H9 (cell line): Measurements from ENCODE around the gene SLC1A7. TPM values are rescaled to one million over a fixed set of nuclear protein-coding genes. Genes with fewer than 3 reads are reported as not detected.

ENCODE experiments used
- DNase-seq: peaks from one replicate; pipeline ENCODE4 v3.0.0-alpha.2; 2017
- H2AFZ ChIP-seq: one replicate; pipeline ENCODE4 v1.6.1; 2013; ENCODE audit warnings: mild to moderate bottlenecking, low read length, control low read depth, moderate library complexity
- H2AK5ac ChIP-seq: 2 replicates; pipeline ENCODE4 v1.6.1; 2013; ENCODE audit warnings: low read length, control low read depth, mixed read lengths; ENCODE audit not compliant: insufficient read length
- H2BK120ac ChIP-seq: one replicate; pipeline ENCODE4 v1.6.1; 2013; ENCODE audit warnings: low read depth, mild to moderate bottlenecking, low read length, control low read depth, inconsistent platforms; ENCODE audit not compliant: poor library complexity, severe bottlenecking
- H2BK12ac ChIP-seq: 2 replicates; pipeline ENCODE4 v1.6.1; 2013; ENCODE audit warnings: low read length, control low read depth, mixed read lengths, low read depth; ENCODE audit not compliant: insufficient read length
- H2BK15ac ChIP-seq: 2 replicates; pipeline ENCODE4 v1.6.1; 2013; ENCODE audit warnings: low read depth, low read length, control low read depth
- H2BK20ac ChIP-seq: one replicate; pipeline ENCODE4 v1.6.1; 2013; ENCODE audit warnings: low read depth, mild to moderate bottlenecking, low read length, control low read depth, inconsistent platforms; ENCODE audit not compliant: poor library complexity, severe bottlenecking
- H2BK5ac ChIP-seq: 2 replicates; pipeline ENCODE4 v1.6.1; 2013; ENCODE audit warnings: low read length, control low read depth, mixed read lengths; ENCODE audit not compliant: insufficient read length
- H3K14ac ChIP-seq: 2 replicates; pipeline ENCODE4 v1.6.1; 2013; ENCODE audit warnings: low read length, control low read depth; ENCODE audit not compliant: insufficient read depth
- H3K18ac ChIP-seq: 2 replicates; pipeline ENCODE4 v1.6.1; 2013; ENCODE audit warnings: low read depth, mild to moderate bottlenecking, mixed read lengths, low read length, control low read depth; ENCODE audit not compliant: insufficient read length
- H3K23ac ChIP-seq: 2 replicates; pipeline ENCODE4 v1.6.1; 2013; ENCODE audit warnings: low read length, control low read depth, mixed read lengths, low read depth; ENCODE audit not compliant: insufficient read length
- H3K23me2 ChIP-seq: 2 replicates; pipeline ENCODE4 v1.6.1; 2013; ENCODE audit warnings: low read depth, mild to moderate bottlenecking, mixed read lengths, low read length, control low read depth; ENCODE audit not compliant: insufficient read length, poor library complexity, severe bottlenecking
- H3K27ac ChIP-seq: 2 replicates; pipeline ENCODE4 v1.5.1; 2013; ENCODE audit warnings: low read length, control low read depth, mixed read lengths, low read depth; ENCODE audit not compliant: insufficient read length
- H3K27me3 ChIP-seq: 2 replicates; pipeline ENCODE4 v1.6.1; 2013; ENCODE audit warnings: low read length, control low read depth, inconsistent platforms; ENCODE audit not compliant: insufficient read depth
- H3K4ac ChIP-seq: 2 replicates; pipeline ENCODE4 v1.6.1; 2013; ENCODE audit warnings: low read depth, mild to moderate bottlenecking, control low read depth, inconsistent platforms, low read length, moderate library complexity
- H3K4me1 ChIP-seq: 2 replicates; pipeline ENCODE4 v1.6.1; 2013; ENCODE audit warnings: low read length, control low read depth, inconsistent platforms; ENCODE audit not compliant: insufficient read depth
- H3K4me2 ChIP-seq: 2 replicates; pipeline ENCODE4 v1.6.1; 2013; ENCODE audit warnings: low read length, control low read depth, mixed read lengths; ENCODE audit not compliant: insufficient read length, insufficient read depth
- H3K56ac ChIP-seq: 2 replicates; pipeline ENCODE4 v1.6.1; 2013; ENCODE audit warnings: low read depth, mild to moderate bottlenecking, mixed read lengths, low read length, control low read depth; ENCODE audit not compliant: insufficient read length
- H3K79me1 ChIP-seq: 2 replicates; pipeline ENCODE4 v1.6.1; 2013; ENCODE audit warnings: low read depth, mild to moderate bottlenecking, moderate library complexity, low read length, control low read depth, inconsistent platforms; ENCODE audit not compliant: insufficient read depth, poor library complexity, severe bottlenecking
- H3K79me2 ChIP-seq: 2 replicates; pipeline ENCODE4 v1.6.1; 2013; ENCODE audit warnings: low read length, control low read depth, inconsistent platforms; ENCODE audit not compliant: insufficient read depth
- H3K9ac ChIP-seq: 2 replicates; pipeline ENCODE4 v1.6.1; 2013; ENCODE audit warnings: low read length, control low read depth, mixed read lengths; ENCODE audit not compliant: insufficient read length; ENCODE audit errors: extremely low read depth
- H3K9me3 ChIP-seq: one replicate; pipeline ENCODE4 v1.6.1; 2013; ENCODE audit warnings: low read depth, low read length, inconsistent platforms; ENCODE audit not compliant: control insufficient read depth
- H3T11ph ChIP-seq: one replicate; pipeline ENCODE4 v1.6.1; 2013; ENCODE audit warnings: mild to moderate bottlenecking, low read length, control low read depth, inconsistent platforms
- H4K20me1 ChIP-seq: one replicate; pipeline ENCODE4 v1.6.1; 2013; ENCODE audit not compliant: control insufficient read depth, insufficient read length, insufficient read depth
- H4K5ac ChIP-seq: 2 replicates; pipeline ENCODE4 v1.6.1; 2013; ENCODE audit warnings: low read depth, mild to moderate bottlenecking, mixed read lengths, low read length, control low read depth; ENCODE audit not compliant: insufficient read length
- H4K8ac ChIP-seq: replicated peaks from 2 replicates; pipeline ENCODE4 v1.6.1; 2013; ENCODE audit warnings: low read length, control low read depth, mixed read lengths, low read depth; ENCODE audit not compliant: insufficient read length
- H4K91ac ChIP-seq: 2 replicates; pipeline ENCODE4 v1.6.1; 2013; ENCODE audit warnings: low read depth, mild to moderate bottlenecking, moderate library complexity, mixed read lengths, low read length, control low read depth; ENCODE audit not compliant: insufficient read length
- H3K27ac Mint-ChIP-seq, 3 experiments: 2 replicates in 2 of 3; 3 replicates in 1 of 3; pipeline ENCODE4 v1.8.0; 2020 to 2021; ENCODE audit warnings: mixed read lengths in 3 of 3, mild to moderate bottlenecking in 1 of 3, moderate library complexity in 1 of 3
- H3K27me3 Mint-ChIP-seq: 2 replicates; pipeline ENCODE4 v1.8.0; 2021; ENCODE audit warnings: low read depth, mild to moderate bottlenecking, moderate library complexity, mixed read lengths
- H3K36me3 Mint-ChIP-seq, 3 experiments: 2 replicates in 2 of 3; 3 replicates in 1 of 3; pipeline ENCODE4 v1.8.0; 2020 to 2021; ENCODE audit warnings: low read depth in 3 of 3, mixed read lengths in 3 of 3; ENCODE audit not compliant: insufficient read depth in 1 of 3
- H3K4me1 Mint-ChIP-seq, 2 experiments: 2 replicates each; pipeline ENCODE4 v1.8.0; 2020; ENCODE audit warnings: mixed read lengths in 2 of 2
- H3K4me3 Mint-ChIP-seq, 2 experiments: 2 replicates in 1 of 2; 3 replicates in 1 of 2; pipeline ENCODE4 v1.8.0; 2020 to 2021; ENCODE audit warnings: mild to moderate bottlenecking in 2 of 2, mixed read lengths in 2 of 2, moderate library complexity in 1 of 2
- H3K9me3 Mint-ChIP-seq, 2 experiments: 2 replicates in 1 of 2; 3 replicates in 1 of 2; pipeline ENCODE4 v1.8.0; 2020; ENCODE audit warnings: mild to moderate bottlenecking in 2 of 2, mixed read lengths in 2 of 2, moderate library complexity in 1 of 2
- CTCF ChIP-seq: fragments of 200-600 bp; sonication (generic); conservative IDR thresholded peaks from 3 replicates; pipeline ENCODE4 v1.8.0; 2021; ENCODE audit warnings: antibody characterized with exemption, mild to moderate bottlenecking
- WGBS: extraction: QIAGEN DNeasy Blood & Tissue Kit; methylation state at CpG from one replicate; pipeline ENCODE4 v1.1.7; 2013; ENCODE audit warnings: missing lambda C conversion rate, low lambda C conversion rate, mixed read lengths; ENCODE audit not compliant: insufficient read length; ENCODE audit errors: extremely low coverage; 5-methylcytosine and 5-hydroxymethylcytosine counted together
- total RNA-seq: library from RNA; stranded (reverse); gene quantifications from 2 replicates; pipeline ENCODE4 v1.2.1, GENCODE V29; 2021

Gene SLC1A7
- total RNA-seq, 1 experiment from 2014 or later: not detected

- Histone ChIP-seq H3T11ph (no peak overlapping the region), H3K4me1 (peaks cover 5% of the 10 kb centered on the region; the same call in 1 of the 2 replicates), H2BK15ac (no peak overlapping the region), H2AFZ (no peak overlapping the region), H4K5ac (no peak overlapping the region), H3K79me1 (no peaks in the 10 kb centered on the region), H2BK12ac (no peak overlapping the region), H2BK5ac (no peak overlapping the region), H4K8ac (no peak overlapping the region), H4K91ac (no peak overlapping the region), H3K23ac (no peak overlapping the region), H4K20me1 (no peaks in the 10 kb centered on the region), H3K4me2 (no peak overlapping the region), H3K14ac (no peak overlapping the region), H3K9ac (no peak overlapping the region), H3K18ac (no peak overlapping the region), H3K56ac (no peak overlapping the region), H3K4ac (no peak overlapping the region), H2BK20ac (no peak overlapping the region), H3K9me3 (no peaks in the 10 kb centered on the region), H3K27ac (no peak overlapping the region), H2BK120ac (no peak overlapping the region), H2AK5ac (no peak overlapping the region), H3K23me2 (no peaks in the 10 kb centered on the region), H3K79me2 (no peaks in the 10 kb centered on the region), H3K27me3 (no peaks in the 10 kb centered on the region)
- peaks cover 14% of the 10 kb centered on the region for H3K27me3 Mint-ChIP-seq
- no CpG with 5 or more reads among the region's 10 CpGs for WGBS
- no peaks in the 10 kb centered on the region for H3K36me3 Mint-ChIP-seq
- H3K27ac Mint-ChIP-seq: peak overlapping the region in 1 of 3 experiments; percentile 16; a peak in 1 of 7 replicates
- peaks cover 0 to 3% of the 10 kb centered on the region in 2 experiments; a peak in 1 of 5 replicates for H3K9me3 Mint-ChIP-seq
- no peak for TF ChIP-seq CTCF
- peaks cover 35 to 43% of the 10 kb centered on the region in 2 experiments for H3K4me1 Mint-ChIP-seq
- no peak for DNase-seq
- H3K4me3 Mint-ChIP-seq: no peak overlapping the region
Observed at GRCh38 chr1:53174971-53175913, 32.8 kb upstream of the SLC1A7 start.
